SU-DHL-6 (cell line): Measurements from ENCODE around the gene ABHD16B.

Experiments used
- H2AFZ ChIP-seq: fragments of 200-600 bp; sonication (generic); 2 replicates; pipeline ENCODE4 v1.6.1; 2014; ENCODE audit warnings: low read depth, mild to moderate bottlenecking, moderate library complexity, mixed read lengths, antibody characterized with exemption, low read length; ENCODE audit not compliant: severe bottlenecking
- H3F3A ChIP-seq: fragments of 200-600 bp; shearing (Covaris generic); 2 replicates; pipeline ENCODE4 v1.6.0; 2016; ENCODE audit warnings: antibody characterized with exemption, mild to moderate bottlenecking; ENCODE audit not compliant: insufficient read depth
- H3K27ac ChIP-seq: fragments of 200-600 bp; sonication (generic); 2 replicates; pipeline ENCODE4 v1.5.1; 2016; ENCODE audit warnings: low read depth, mild to moderate bottlenecking, low read length, moderate library complexity, mixed read lengths
- H3K27me3 ChIP-seq: fragments of 200-600 bp; sonication (generic), shearing (Covaris generic); 2 replicates; pipeline ENCODE4 v1.6.0; 2014; ENCODE audit warnings: mild to moderate bottlenecking, low read length
- H3K36me3 ChIP-seq: fragments of 200-600 bp; sonication (generic); 2 replicates; pipeline ENCODE4 v1.6.1; 2014; ENCODE audit warnings: mild to moderate bottlenecking, low read length, mixed read lengths
- H3K4me2 ChIP-seq: fragments of 300-600, 200-600 bp; shearing (Covaris generic), sonication (generic); 2 replicates; pipeline ENCODE4 v1.6.0; 2014; ENCODE audit warnings: low read length, low read depth, mild to moderate bottlenecking; ENCODE audit not compliant: poor library complexity, severe bottlenecking
- H3K4me3 ChIP-seq: fragments of 200-600 bp; sonication (generic); 2 replicates; pipeline ENCODE4 v1.5.1; 2014; ENCODE audit warnings: antibody characterized with exemption, low read length, mild to moderate bottlenecking, mixed read lengths; ENCODE audit not compliant: insufficient read depth, poor library complexity, severe bottlenecking
- H3K79me2 ChIP-seq: fragments of 200-600 bp; sonication (generic); 2 replicates; pipeline ENCODE4 v1.6.1; 2014; ENCODE audit warnings: mild to moderate bottlenecking, low read length, moderate library complexity; ENCODE audit not compliant: insufficient read depth
- H3K9ac ChIP-seq: fragments of 200-600 bp; sonication (generic); 2 replicates; pipeline ENCODE4 v1.7.0; 2014; ENCODE audit warnings: mild to moderate bottlenecking, low read length
- H3K9me2 ChIP-seq: fragments of 200-600 bp; sonication (generic); replicated peaks from 2 replicates; pipeline ENCODE4 v1.6.1; 2014; ENCODE audit warnings: low read length; ENCODE audit not compliant: insufficient read depth
- H3K9me3 ChIP-seq: fragments of 200-600 bp; sonication (generic); 2 replicates; pipeline ENCODE4 v1.6.1; 2014; ENCODE audit warnings: low read length, mixed read lengths; ENCODE audit not compliant: insufficient read depth
- H4K20me1 ChIP-seq: fragments of 200-600 bp; sonication (generic); 2 replicates; pipeline ENCODE4 v1.6.1; 2014; ENCODE audit warnings: low read depth, mild to moderate bottlenecking, antibody characterized with exemption, low read length, moderate library complexity, mixed read lengths
- CTCF ChIP-seq: fragments of 200-600 bp; sonication (generic); IDR thresholded peaks from one replicate; pipeline ENCODE4 v1.5.1; 2017; ENCODE audit warnings: antibody characterized with exemption, mild to moderate bottlenecking, low read length, moderate library complexity; ENCODE audit not compliant: insufficient read depth, poor library complexity, severe bottlenecking
- EZH2phosphoT487 ChIP-seq: fragments of 200-600 bp; sonication (generic), shearing (Covaris generic); conservative IDR thresholded peaks from 2 replicates; pipeline ENCODE4 v1.6.1; 2018; ENCODE audit warnings: mild to moderate bottlenecking, antibody characterized with exemption, low read length, moderate library complexity, mixed read lengths

Gene ABHD16B

DNA sequence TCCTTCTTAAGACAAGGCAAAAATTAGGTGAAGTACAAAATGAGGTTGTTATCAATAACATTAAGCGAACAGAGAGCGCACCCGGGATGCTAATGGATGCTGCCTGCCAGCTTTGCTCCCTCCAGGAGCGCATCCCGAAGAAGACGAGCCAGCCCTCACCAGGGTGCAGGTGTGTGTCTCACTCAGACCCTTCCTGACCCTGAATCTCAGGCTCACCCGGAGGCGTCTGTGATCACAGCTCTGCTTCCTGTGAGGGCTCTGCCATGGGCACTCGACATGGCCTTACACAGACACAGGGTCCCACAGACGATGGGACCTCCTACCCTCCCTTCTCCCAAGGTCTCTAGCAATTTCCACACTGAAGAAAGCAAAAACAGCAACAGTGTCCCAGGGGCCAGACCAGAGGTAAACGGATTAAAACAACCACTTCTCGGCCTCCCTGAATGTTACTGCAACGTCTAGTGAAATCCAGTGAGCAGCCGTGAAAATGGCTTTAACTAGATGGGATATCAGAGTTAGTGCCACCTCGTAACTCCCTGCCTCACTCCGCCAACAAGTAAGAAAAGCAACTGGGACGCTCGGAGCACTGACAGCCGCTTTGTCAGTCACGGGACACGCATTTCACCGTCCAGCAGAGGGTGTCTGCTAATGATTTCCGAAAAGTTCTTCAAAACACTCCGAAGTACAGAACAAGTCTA, 41.9 kb upstream of the ABHD16B start:
- no peak overlapping the region for H2AFZ ChIP-seq
- no peak overlapping the region for H3K9ac ChIP-seq
- no peaks in the 10 kb centered on the region for H4K20me1 ChIP-seq

GRCh38 chr20:63821811-63822210, 39.5 kb upstream of the ABHD16B start:
- H3K79me2 ChIP-seq, result no peaks in the 10 kb centered on the region
- no peaks in the 10 kb centered on the region for H3K9me2 ChIP-seq
- TF ChIP-seq EZH2phosphoT487, result no peak
- TF ChIP-seq CTCF, result no peak
- H3F3A ChIP-seq, result no peaks in the 10 kb centered on the region
- no peak overlapping the region for H3K9ac ChIP-seq
- H3K4me3 ChIP-seq, result no peak overlapping the region
- no peaks in the 10 kb centered on the region for H4K20me1 ChIP-seq
- H3K4me2 ChIP-seq, result no peak overlapping the region
- H3K27ac ChIP-seq, result no peak overlapping the region
- no peaks in the 10 kb centered on the region for H3K9me3 ChIP-seq
- no peak overlapping the region for H2AFZ ChIP-seq
- no peaks in the 10 kb centered on the region for H3K36me3 ChIP-seq
- 0 out of 2 replicates have a peak, but pooled peaks cover 6% of the 10 kb centered on the region for H3K27me3 ChIP-seq

More for the DNA sequence above, 41.9 kb upstream of the ABHD16B start:
- Histone ChIP-seq H3K36me3 (no peaks in the 10 kb centered on the region), H3F3A (no peaks in the 10 kb centered on the region), H3K27ac (no peak overlapping the region), H3K4me2 (peak overlapping the region; percentile 34), H3K9me2 (no peaks in the 10 kb centered on the region), H3K79me2 (no peaks in the 10 kb centered on the region), H3K9me3 (no peaks in the 10 kb centered on the region; the same call in 1 of the 2 replicates), H3K27me3 (0 out of 2 replicates have a peak, but pooled peaks cover 6% of the 10 kb centered on the region), H3K4me3 (no peak overlapping the region)
- TF ChIP-seq CTCF (no peak), EZH2phosphoT487 (no peak)

- no peak overlapping the region for H3K27ac ChIP-seq
- no peaks in the 10 kb centered on the region for H3K36me3 ChIP-seq
- no peaks in the 10 kb centered on the region for H3K9me3 ChIP-seq
- TF ChIP-seq EZH2phosphoT487 (no peak), CTCF (no peak)
- no peak overlapping the region for H3K4me2 ChIP-seq
- H4K20me1 ChIP-seq, result no peaks in the 10 kb centered on the region
- H3K27me3 ChIP-seq, result 0 out of 2 replicates have a peak, but pooled peaks cover 6% of the 10 kb centered on the region
- no peak overlapping the region for H3K9ac ChIP-seq
- H3K79me2 ChIP-seq, result no peaks in the 10 kb centered on the region
- no peak overlapping the region for H3K4me3 ChIP-seq
- no peak overlapping the region for H2AFZ ChIP-seq
- H3F3A ChIP-seq, result no peaks in the 10 kb centered on the region
- no peaks in the 10 kb centered on the region for H3K9me2 ChIP-seq
These were observed 39.0 kb upstream of the ABHD16B start for GRCh38 chr20:63822276-63822696.
